Muscle layer of duodenum (tissue), 2 donors: ENCODE results near the gene PPP1R7.

ENCODE experiments used
- H3K27ac ChIP-seq: one replicate; pipeline ENCODE4 v1.7.0; 2013; ENCODE audit warnings: mild to moderate bottlenecking, low read length
- H3K27me3 ChIP-seq: one replicate; pipeline ENCODE4 v1.7.0; 2013; ENCODE audit warnings: low read depth, mild to moderate bottlenecking, control low read depth, low read length
- H3K36me3 ChIP-seq, 2 donors: one replicate each; pipeline ENCODE4 v1.7.0; 2013; ENCODE audit warnings: low read length in 2 of 2, control low read depth in 1 of 2, mild to moderate bottlenecking in 1 of 2; ENCODE audit not compliant: insufficient read depth in 2 of 2, control insufficient read depth in 1 of 2
- H3K4me1 ChIP-seq, 2 donors: one replicate each; pipeline ENCODE4 v1.7.0; 2013; ENCODE audit warnings: low read length in 2 of 2, mild to moderate bottlenecking in 2 of 2, control low read depth in 1 of 2, moderate library complexity in 1 of 2; ENCODE audit not compliant: insufficient read depth in 2 of 2, control insufficient read depth in 1 of 2
- H3K4me3 ChIP-seq, 2 donors: one replicate each; pipeline ENCODE4 v1.7.0; 2013; ENCODE audit warnings: low read length in 2 of 2, low read depth in 1 of 2, mild to moderate bottlenecking in 1 of 2
- H3K9me3 ChIP-seq, 2 donors: one replicate each; pipeline ENCODE4 v1.7.0; 2013; ENCODE audit warnings: low read length in 2 of 2, control low read depth in 1 of 2, mild to moderate bottlenecking in 1 of 2; ENCODE audit not compliant: control insufficient read depth in 1 of 2
- donor health status: healthy.

PPP1R7 gene

DNA sequence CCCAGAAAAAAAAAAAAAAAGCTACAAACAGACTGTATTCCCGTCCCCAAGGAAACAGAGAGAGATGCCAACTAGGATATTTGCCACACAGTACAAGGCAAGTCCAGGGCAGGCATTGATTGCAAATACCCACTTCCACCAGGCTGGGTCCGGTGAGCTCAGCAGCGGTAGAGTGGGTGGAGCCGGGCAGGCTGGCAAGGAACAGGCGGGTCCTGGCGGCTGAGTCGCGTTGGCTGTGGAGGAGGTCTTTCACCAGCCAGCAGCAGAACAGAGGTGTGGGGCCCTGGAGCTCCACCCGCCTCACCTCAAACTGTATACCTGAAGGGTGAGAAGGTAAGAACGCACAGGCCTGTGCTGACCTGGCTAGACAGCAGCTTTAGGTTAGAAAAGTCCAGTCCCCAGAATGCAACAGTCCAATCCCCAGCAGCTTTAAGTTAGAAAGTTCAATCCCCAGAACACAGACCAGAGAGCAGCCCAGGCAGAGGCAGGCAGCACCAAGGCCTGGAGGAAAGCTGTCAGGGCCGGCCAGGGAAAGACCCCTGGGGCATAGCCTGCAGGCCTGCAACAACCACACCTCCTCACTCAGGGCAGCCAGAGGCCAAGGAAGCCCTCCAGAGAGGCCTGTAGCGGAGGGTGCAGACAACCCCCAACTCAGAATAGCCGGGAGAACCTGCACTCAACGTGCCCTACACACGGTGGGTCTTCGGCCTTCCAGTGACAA is 26.3 kb upstream of the PPP1R7 start:
- Histone ChIP-seq H3K27me3 (no peaks in the 10 kb centered on the region), H3K4me3 (no peak overlapping the region), H3K4me1 (no peaks in the 10 kb centered on the region), H3K27ac (no peak overlapping the region), H3K36me3 (no peaks in the 10 kb centered on the region), H3K9me3 (no peaks in the 10 kb centered on the region)

DNA sequence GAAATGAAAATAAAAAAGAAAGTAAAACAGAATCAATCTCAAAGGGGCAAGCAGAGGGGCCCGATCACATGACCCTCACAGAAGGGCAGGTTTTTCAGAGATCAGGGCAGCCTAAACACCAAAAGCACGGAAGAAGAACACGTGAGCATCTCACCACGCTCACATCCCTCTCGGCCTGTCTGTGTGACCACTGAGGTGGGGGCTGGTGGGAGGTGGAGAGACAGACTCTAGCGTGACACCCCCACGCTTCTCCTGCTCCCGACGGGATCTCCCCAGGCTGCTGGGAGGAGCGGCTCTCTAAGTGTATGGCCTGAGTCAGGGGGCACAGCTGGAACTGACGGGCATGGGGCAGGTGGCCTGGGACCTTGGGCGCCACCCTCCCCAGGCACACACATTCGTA is 24.6 kb upstream of the PPP1R7 start:
- H3K27me3 ChIP-seq: no peaks in the 10 kb centered on the region
- H3K4me3 ChIP-seq: no peak overlapping the region
- H3K4me1 ChIP-seq: no peaks in the 10 kb centered on the region
- H3K9me3 ChIP-seq: no peaks in the 10 kb centered on the region
- no peaks in the 10 kb centered on the region for H3K36me3 ChIP-seq
- H3K27ac ChIP-seq: no peak overlapping the region

DNA sequence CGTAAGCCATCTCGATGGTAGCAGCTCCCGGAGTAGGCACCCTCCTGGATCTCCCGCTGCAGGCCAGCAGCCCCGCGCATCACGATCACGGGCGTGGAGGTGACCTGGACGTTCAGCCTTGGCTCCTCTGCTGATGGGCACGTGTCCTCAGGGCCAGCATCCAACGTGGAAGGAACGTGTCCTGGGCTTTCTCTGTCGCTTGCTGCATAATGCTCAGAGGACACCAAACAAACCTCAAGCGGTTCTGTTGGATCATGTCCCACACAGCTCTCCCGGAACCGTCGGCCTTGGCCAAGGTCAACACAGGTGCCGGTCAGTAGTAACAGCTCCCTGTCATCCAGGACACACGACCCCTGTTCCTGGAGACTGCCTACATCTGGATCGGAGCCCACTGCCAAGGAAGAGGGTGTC is 24.1 kb upstream of the PPP1R7 start:
- Histone ChIP-seq H3K4me1 (no peaks in the 10 kb centered on the region), H3K27me3 (no peaks in the 10 kb centered on the region), H3K9me3 (no peaks in the 10 kb centered on the region), H3K27ac (no peak overlapping the region), H3K4me3 (no peak overlapping the region), H3K36me3 (no peaks in the 10 kb centered on the region)

GRCh38 chr2:241126771-241127202 is 23.5 kb upstream of the PPP1R7 start:
- no peaks in the 10 kb centered on the region for H3K4me1 ChIP-seq
- H3K27ac ChIP-seq: no peak overlapping the region
- H3K4me3 ChIP-seq: no peak overlapping the region
- no peaks in the 10 kb centered on the region for H3K9me3 ChIP-seq
- H3K27me3 ChIP-seq: no peaks in the 10 kb centered on the region
- H3K36me3 ChIP-seq: no peaks in the 10 kb centered on the region

DNA sequence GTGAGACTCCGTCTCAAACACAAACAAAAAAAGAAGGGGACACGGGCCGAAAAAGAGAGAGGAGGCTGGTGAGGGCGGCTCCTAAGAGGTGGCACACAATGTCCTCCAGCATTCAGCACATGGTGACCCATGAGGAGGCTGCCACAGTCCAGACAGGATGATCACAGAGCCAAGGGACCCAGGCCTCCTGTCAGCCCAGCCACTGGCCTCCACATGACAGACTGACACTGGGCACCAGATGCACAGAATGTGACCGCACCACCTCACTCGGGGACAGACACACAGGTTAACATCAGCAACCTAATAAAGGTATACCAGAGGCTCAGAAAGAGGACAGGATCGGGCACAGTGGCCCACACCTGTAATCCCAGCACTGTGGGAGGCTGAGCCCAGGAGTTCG is 22.0 kb upstream of the PPP1R7 start:
- H3K27ac ChIP-seq: no peak overlapping the region
- H3K27me3 ChIP-seq: no peaks in the 10 kb centered on the region
- no peak overlapping the region for H3K4me3 ChIP-seq
- no peaks in the 10 kb centered on the region for H3K9me3 ChIP-seq
- no peaks in the 10 kb centered on the region for H3K4me1 ChIP-seq
- no peaks in the 10 kb centered on the region for H3K36me3 ChIP-seq

- Histone ChIP-seq H3K36me3 (no peaks in the 10 kb centered on the region), H3K9me3 (no peaks in the 10 kb centered on the region), H3K27ac (no peak overlapping the region), H3K4me1 (no peaks in the 10 kb centered on the region), H3K27me3 (no peaks in the 10 kb centered on the region), H3K4me3 (no peak overlapping the region)
These were observed 21.0 kb upstream of the PPP1R7 start for GRCh38 chr2:241129086-241129871.

DNA sequence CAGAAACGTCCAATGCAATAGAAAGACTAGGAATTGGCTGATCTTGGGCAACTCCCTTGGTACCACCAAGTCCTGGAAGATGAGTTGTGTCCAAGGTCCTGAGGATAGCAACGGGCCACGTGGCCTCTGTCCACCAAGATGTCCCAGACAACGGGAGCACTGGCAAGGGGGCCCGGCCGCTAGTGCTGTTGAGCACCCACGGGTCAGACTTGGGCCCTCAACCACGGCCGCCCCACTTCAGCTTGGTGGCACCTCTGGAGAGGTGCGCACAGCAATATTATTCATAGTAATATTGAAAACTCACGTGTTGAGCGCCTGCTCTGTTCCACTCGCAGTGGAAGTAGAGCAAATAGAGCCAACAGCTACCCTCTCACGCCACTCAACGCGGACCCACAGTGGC is 20.0 kb upstream of the PPP1R7 start:
- H3K27me3 ChIP-seq: no peaks in the 10 kb centered on the region
- H3K36me3 ChIP-seq: no peaks in the 10 kb centered on the region
- H3K4me1 ChIP-seq: no peaks in the 10 kb centered on the region
- no peak overlapping the region for H3K4me3 ChIP-seq
- H3K27ac ChIP-seq: no peak overlapping the region
- H3K9me3 ChIP-seq: no peaks in the 10 kb centered on the region

- no peaks in the 10 kb centered on the region for H3K36me3 ChIP-seq
- H3K27me3 ChIP-seq: no peaks in the 10 kb centered on the region
- no peak overlapping the region for H3K4me3 ChIP-seq
- H3K9me3 ChIP-seq: no peaks in the 10 kb centered on the region
- H3K4me1 ChIP-seq: no peaks in the 10 kb centered on the region
- H3K27ac ChIP-seq: no peak overlapping the region
These were observed 18.7 kb upstream of the PPP1R7 start for GRCh38 chr2:241131531-241131930.

- H3K27me3 ChIP-seq: no peaks in the 10 kb centered on the region
- H3K27ac ChIP-seq: no peak overlapping the region
- H3K9me3 ChIP-seq: no peaks in the 10 kb centered on the region
- peaks cover 0 to 2% of the 10 kb centered on the region in 2 donors for H3K36me3 ChIP-seq
- no peak overlapping the region for H3K4me3 ChIP-seq
- no peaks in the 10 kb centered on the region for H3K4me1 ChIP-seq
These were observed 17.5 kb upstream of the PPP1R7 start for GRCh38 chr2:241132538-241133435.

DNA sequence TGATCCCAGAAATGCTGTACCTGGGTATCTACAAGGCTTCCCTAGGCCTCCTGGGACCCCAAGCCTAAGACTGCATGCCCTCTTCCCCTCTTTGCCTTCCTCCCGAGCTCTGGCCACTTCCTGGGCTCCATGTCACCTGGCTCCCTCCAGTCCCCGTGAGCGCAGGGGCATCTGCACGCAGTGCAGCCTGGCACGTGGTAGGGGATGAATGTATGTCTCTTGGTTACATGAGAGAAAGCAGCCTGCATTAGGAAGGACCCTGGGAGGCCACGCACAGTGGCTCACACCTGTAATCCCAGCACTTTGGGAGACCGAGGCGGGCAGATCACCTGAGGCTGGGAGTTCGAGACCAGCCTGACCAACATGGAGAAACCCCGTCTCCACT is 16.8 kb upstream of the PPP1R7 start:
- no peaks in the 10 kb centered on the region for H3K9me3 ChIP-seq
- peaks cover 0 to 9% of the 10 kb centered on the region in 2 donors for H3K36me3 ChIP-seq
- H3K27ac ChIP-seq: no peak overlapping the region
- H3K4me1 ChIP-seq: no peaks in the 10 kb centered on the region
- no peaks in the 10 kb centered on the region for H3K27me3 ChIP-seq
- H3K4me3 ChIP-seq: no peak overlapping the region

- no peaks in the 10 kb centered on the region for H3K27me3 ChIP-seq
- H3K36me3 ChIP-seq: peaks cover 0 to 9% of the 10 kb centered on the region in 2 donors
- H3K27ac ChIP-seq: no peak overlapping the region
- H3K9me3 ChIP-seq: no peaks in the 10 kb centered on the region
- H3K4me3 ChIP-seq: no peak overlapping the region
- H3K4me1 ChIP-seq: no peaks in the 10 kb centered on the region
These were observed 15.6 kb upstream of the PPP1R7 start for GRCh38 chr2:241134711-241135110.
